Measurements from ENCODE around the gene CAMTA1.

The CAMTA1 gene

DNA sequence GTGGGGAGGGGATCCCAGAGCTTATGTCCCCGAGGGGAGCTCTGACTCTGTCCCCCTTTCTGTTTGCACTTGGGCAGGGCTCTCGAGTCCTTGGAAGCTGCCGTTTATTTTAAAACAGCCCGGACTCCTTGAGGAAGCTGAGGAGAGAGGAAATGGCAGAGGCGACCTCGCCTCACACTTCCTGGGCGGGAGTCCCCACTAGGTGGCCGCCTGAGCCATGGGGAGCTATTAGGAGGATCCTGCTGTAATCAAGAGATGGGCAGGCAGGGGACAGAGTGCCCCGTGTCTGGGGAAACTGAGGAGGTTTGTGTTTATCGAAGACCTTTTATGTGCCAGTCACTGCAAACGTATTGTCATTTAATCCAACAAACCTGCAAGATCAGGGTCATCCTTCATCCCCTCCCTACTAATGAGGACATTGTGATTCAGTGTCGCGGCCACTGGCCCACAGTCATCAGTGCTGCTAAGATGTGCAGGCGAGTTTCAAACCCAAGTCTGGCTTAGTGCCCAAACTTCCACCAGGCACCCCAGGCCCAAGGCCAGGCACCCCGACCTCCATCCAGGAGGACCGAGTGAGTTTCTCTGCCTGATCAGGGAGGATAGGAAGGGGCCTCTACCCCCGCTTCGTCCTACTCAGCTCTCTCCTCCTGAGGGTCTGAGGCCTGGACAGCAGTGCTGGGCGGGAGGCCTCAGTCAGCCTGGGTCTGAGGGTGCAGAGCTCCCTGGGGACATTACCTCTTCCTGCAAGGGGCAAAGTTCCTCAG is 669.0 kb downstream of the CAMTA1 start:
- POLR2A ChIA-PET: interaction anchor here (1.0 kb wide), 1 partner anchor 95 kb away, joined by 5 read pairs; no protein-coding TSS in a partner anchor
- Histone ChIP-seq H3K4me1 (ENCODE audit: control insufficient read depth, insufficient read depth, low read length) (no peaks in the 10 kb centered on the region), H3K9me3 (ENCODE audit: control insufficient read depth, insufficient read depth, low read depth, low read length) (no peaks in the 10 kb centered on the region), H3K36me3 (ENCODE audit: control insufficient read depth in 2 of 2, insufficient read depth in 1 of 2, low read length in 2 of 2) (no peaks in the 10 kb centered on the region), H3K27ac (ENCODE audit: extremely low read depth, low read depth, low read length) (no peak overlapping the region), H3K4me3 (ENCODE audit: low read depth, low read length) (no peak overlapping the region)
- CTCF ChIA-PET: interaction anchor here (0.7 to 1.9 kb wide), 10 partner anchors 9 to 220 kb away, joined by 3 to 11 read pairs (median 4); no protein-coding TSS in a partner anchor
- TF ChIP-seq ZNF350 (tag by site-specific recombination; IDR thresholded peaks at IDR 0.05): no peak
- TF ChIP-seq, protein P1, sequence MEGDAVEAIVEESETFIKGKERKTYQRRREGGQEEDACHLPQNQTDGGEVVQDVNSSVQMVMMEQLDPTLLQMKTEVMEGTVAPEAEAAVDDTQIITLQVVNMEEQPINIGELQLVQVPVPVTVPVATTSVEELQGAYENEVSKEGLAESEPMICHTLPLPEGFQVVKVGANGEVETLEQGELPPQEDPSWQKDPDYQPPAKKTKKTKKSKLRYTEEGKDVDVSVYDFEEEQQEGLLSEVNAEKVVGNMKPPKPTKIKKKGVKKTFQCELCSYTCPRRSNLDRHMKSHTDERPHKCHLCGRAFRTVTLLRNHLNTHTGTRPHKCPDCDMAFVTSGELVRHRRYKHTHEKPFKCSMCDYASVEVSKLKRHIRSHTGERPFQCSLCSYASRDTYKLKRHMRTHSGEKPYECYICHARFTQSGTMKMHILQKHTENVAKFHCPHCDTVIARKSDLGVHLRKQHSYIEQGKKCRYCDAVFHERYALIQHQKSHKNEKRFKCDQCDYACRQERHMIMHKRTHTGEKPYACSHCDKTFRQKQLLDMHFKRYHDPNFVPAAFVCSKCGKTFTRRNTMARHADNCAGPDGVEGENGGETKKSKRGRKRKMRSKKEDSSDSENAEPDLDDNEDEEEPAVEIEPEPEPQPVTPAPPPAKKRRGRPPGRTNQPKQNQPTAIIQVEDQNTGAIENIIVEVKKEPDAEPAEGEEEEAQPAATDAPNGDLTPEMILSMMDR (tag by site-specific recombination; IDR thresholded peaks at IDR 0.05): peak; percentile 54; the same call in 1 of the 2 replicates

- no peaks in the 10 kb centered on the region for H3K36me3 ChIP-seq (ENCODE audit: control insufficient read depth in 2 of 2, insufficient read depth in 1 of 2, low read length in 2 of 2)
- H3K27ac ChIP-seq (ENCODE audit: extremely low read depth, low read depth, low read length): no peak overlapping the region
- ChIA-PET POLR2A (no interaction called here), CTCF (interaction anchor here (1.7 to 1.9 kb wide), 2 partner anchors 10 to 85 kb away, joined by 4 to 11 read pairs; no protein-coding TSS in a partner anchor)
- no peaks in the 10 kb centered on the region for H3K4me1 ChIP-seq (ENCODE audit: control insufficient read depth, insufficient read depth, low read length)
- no peaks in the 10 kb centered on the region for H3K9me3 ChIP-seq (ENCODE audit: control insufficient read depth, insufficient read depth, low read depth, low read length)
- no peak overlapping the region for H3K4me3 ChIP-seq (ENCODE audit: low read depth, low read length)
- no peak for TF ChIP-seq ZNF518A (tag by site-specific recombination; conservative IDR thresholded peaks at IDR 0.05; ENCODE audit: low read depth)
- no peak for TF ChIP-seq SETDB1 (IDR thresholded peaks at IDR 0.05; ENCODE audit: insufficient read length, low read length)
- no peak for TF ChIP-seq ZNF350 (tag by site-specific recombination; IDR thresholded peaks at IDR 0.05)
- TF ChIP-seq, protein P2, sequence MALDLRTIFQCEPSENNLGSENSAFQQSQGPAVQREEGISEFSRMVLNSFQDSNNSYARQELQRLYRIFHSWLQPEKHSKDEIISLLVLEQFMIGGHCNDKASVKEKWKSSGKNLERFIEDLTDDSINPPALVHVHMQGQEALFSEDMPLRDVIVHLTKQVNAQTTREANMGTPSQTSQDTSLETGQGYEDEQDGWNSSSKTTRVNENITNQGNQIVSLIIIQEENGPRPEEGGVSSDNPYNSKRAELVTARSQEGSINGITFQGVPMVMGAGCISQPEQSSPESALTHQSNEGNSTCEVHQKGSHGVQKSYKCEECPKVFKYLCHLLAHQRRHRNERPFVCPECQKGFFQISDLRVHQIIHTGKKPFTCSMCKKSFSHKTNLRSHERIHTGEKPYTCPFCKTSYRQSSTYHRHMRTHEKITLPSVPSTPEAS (tag by site-specific recombination; IDR thresholded peaks at IDR 0.05): no peak
- TF ChIP-seq ZNF23 (tag by site-specific recombination; IDR thresholded peaks at IDR 0.05; ENCODE audit: borderline replicate concordance): no peak
- no peak for TF ChIP-seq ZNF202 (tag by site-specific recombination; IDR thresholded peaks at IDR 0.05; ENCODE audit: borderline replicate concordance)
- TF ChIP-seq ZNF184 (tag by site-specific recombination; IDR thresholded peaks at IDR 0.05): no peak
- no peak for TF ChIP-seq ZNF16 (tag by site-specific recombination; IDR thresholded peaks at IDR 0.05; ENCODE audit: low read depth)
- no peak for TF ChIP-seq FEZF1 (tag by site-specific recombination; IDR thresholded peaks at IDR 0.05)
- TF ChIP-seq, protein P3, sequence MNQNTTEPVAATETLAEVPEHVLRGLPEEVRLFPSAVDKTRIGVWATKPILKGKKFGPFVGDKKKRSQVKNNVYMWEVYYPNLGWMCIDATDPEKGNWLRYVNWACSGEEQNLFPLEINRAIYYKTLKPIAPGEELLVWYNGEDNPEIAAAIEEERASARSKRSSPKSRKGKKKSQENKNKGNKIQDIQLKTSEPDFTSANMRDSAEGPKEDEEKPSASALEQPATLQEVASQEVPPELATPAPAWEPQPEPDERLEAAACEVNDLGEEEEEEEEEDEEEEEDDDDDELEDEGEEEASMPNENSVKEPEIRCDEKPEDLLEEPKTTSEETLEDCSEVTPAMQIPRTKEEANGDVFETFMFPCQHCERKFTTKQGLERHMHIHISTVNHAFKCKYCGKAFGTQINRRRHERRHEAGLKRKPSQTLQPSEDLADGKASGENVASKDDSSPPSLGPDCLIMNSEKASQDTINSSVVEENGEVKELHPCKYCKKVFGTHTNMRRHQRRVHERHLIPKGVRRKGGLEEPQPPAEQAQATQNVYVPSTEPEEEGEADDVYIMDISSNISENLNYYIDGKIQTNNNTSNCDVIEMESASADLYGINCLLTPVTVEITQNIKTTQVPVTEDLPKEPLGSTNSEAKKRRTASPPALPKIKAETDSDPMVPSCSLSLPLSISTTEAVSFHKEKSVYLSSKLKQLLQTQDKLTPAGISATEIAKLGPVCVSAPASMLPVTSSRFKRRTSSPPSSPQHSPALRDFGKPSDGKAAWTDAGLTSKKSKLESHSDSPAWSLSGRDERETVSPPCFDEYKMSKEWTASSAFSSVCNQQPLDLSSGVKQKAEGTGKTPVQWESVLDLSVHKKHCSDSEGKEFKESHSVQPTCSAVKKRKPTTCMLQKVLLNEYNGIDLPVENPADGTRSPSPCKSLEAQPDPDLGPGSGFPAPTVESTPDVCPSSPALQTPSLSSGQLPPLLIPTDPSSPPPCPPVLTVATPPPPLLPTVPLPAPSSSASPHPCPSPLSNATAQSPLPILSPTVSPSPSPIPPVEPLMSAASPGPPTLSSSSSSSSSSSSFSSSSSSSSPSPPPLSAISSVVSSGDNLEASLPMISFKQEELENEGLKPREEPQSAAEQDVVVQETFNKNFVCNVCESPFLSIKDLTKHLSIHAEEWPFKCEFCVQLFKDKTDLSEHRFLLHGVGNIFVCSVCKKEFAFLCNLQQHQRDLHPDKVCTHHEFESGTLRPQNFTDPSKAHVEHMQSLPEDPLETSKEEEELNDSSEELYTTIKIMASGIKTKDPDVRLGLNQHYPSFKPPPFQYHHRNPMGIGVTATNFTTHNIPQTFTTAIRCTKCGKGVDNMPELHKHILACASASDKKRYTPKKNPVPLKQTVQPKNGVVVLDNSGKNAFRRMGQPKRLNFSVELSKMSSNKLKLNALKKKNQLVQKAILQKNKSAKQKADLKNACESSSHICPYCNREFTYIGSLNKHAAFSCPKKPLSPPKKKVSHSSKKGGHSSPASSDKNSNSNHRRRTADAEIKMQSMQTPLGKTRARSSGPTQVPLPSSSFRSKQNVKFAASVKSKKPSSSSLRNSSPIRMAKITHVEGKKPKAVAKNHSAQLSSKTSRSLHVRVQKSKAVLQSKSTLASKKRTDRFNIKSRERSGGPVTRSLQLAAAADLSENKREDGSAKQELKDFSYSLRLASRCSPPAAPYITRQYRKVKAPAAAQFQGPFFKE (tag by site-specific recombination; IDR thresholded peaks at IDR 0.05; ENCODE audit: borderline replicate concordance): no peak
- no peak for TF ChIP-seq PBX3 (CRISPR knock-in tag; IDR thresholded peaks at IDR 0.05)
Observed at GRCh38 chr1:7454895-7455784, 669.9 kb downstream of the CAMTA1 start.

Measured in HEK293 (cell line).